Osteocyte (in vitro differentiated cells): ENCODE data around the gene GOPC. TPM values are rescaled to one million over a fixed set of nuclear protein-coding genes. Genes with fewer than 3 reads are reported as not detected.

ENCODE experiments used
- DNase-seq: peaks from one replicate; pipeline ENCODE4 v3.0.0; 2021; ENCODE audit warnings: mixed read lengths; ENCODE audit not compliant: unreplicated experiment; ENCODE audit errors: extremely low spot score
- H3K27ac Mint-ChIP-seq: one replicate; pipeline ENCODE4 v1.8.0; 2021; ENCODE audit warnings: mild to moderate bottlenecking, mixed read lengths; ENCODE audit not compliant: unreplicated experiment
- H3K27me3 Mint-ChIP-seq: one replicate; pipeline ENCODE4 v1.8.0; 2021; ENCODE audit warnings: mixed read lengths; ENCODE audit not compliant: unreplicated experiment
- H3K36me3 Mint-ChIP-seq: one replicate; pipeline ENCODE4 v1.8.0; 2021; ENCODE audit warnings: mixed read lengths; ENCODE audit not compliant: unreplicated experiment
- H3K4me1 Mint-ChIP-seq: one replicate; pipeline ENCODE4 v1.8.0; 2021; ENCODE audit warnings: mixed read lengths; ENCODE audit not compliant: unreplicated experiment
- H3K4me3 Mint-ChIP-seq: one replicate; pipeline ENCODE4 v1.8.0; 2021; ENCODE audit warnings: mild to moderate bottlenecking, moderate library complexity, mixed read lengths; ENCODE audit not compliant: unreplicated experiment
- H3K9me3 Mint-ChIP-seq: one replicate; pipeline ENCODE4 v1.8.0; 2021; ENCODE audit warnings: mixed read lengths; ENCODE audit not compliant: unreplicated experiment
- total RNA-seq: library from RNA; stranded (reverse); gene quantifications from 2 replicates; pipeline ENCODE4 v1.2.1, GENCODE V29; 2021
- TF ChIP-seq, protein P1 (sequence below): fragments of 200-600 bp; sonication (generic); IDR thresholded peaks from 2 replicates; pipeline ENCODE4 v1.5.0; 2021; ENCODE audit warnings: antibody characterized with exemption, mild to moderate bottlenecking, moderate library complexity

The GOPC gene
- total RNA-seq, 1 donor from 2014 or later: 27.6 TPM

DNA sequence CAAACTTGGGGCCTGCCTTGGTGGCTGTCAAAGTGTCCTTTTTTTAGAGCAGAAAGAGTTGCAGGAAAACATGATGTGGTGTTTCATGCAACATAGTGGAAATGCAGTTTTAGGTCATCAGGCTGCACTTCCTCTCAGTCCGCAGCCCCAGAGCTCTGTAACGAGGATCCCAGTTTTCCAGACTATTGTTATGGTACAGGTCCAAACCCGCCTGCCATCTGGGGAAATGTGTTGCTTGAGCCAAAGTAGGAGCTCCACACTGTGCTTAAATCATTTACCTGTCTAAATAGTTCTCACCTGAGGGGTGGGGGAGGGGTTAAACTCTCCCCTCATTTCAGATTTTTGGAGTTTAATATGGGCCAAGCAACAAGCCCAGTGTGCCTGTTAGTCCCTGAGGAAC, 59.8 kb downstream of the GOPC start:
- H3K4me1 Mint-ChIP-seq: no peaks in the 10 kb centered on the region
- no peaks in the 10 kb centered on the region for H3K27me3 Mint-ChIP-seq
- no peak overlapping the region for H3K27ac Mint-ChIP-seq
- TF ChIP-seq, protein P1, sequence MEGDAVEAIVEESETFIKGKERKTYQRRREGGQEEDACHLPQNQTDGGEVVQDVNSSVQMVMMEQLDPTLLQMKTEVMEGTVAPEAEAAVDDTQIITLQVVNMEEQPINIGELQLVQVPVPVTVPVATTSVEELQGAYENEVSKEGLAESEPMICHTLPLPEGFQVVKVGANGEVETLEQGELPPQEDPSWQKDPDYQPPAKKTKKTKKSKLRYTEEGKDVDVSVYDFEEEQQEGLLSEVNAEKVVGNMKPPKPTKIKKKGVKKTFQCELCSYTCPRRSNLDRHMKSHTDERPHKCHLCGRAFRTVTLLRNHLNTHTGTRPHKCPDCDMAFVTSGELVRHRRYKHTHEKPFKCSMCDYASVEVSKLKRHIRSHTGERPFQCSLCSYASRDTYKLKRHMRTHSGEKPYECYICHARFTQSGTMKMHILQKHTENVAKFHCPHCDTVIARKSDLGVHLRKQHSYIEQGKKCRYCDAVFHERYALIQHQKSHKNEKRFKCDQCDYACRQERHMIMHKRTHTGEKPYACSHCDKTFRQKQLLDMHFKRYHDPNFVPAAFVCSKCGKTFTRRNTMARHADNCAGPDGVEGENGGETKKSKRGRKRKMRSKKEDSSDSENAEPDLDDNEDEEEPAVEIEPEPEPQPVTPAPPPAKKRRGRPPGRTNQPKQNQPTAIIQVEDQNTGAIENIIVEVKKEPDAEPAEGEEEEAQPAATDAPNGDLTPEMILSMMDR: no peak
- no peak for DNase-seq
- H3K9me3 Mint-ChIP-seq: no peaks in the 10 kb centered on the region
- H3K36me3 Mint-ChIP-seq: peaks cover 43% of the 10 kb centered on the region
- H3K4me3 Mint-ChIP-seq: no peak overlapping the region

DNA sequence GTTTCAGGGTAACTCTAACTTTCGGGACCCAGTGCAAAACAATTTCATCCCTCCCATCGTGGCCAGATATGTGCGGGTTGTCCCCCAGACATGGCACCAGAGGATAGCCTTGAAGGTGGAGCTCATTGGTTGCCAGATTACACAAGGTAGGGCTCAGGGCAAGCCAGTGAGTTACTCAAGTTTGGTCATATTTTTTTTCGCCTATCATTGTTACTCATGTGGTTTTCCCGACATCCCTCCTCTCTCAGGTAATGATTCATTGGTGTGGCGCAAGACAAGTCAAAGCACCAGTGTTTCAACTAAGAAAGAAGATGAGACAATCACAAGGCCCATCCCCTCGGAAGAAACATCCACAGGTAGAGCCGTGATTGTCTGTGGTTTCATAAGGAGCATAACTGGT, 61.6 kb downstream of the GOPC start:
- Mint-ChIP-seq H3K27ac (no peak overlapping the region), H3K9me3 (no peaks in the 10 kb centered on the region), H3K4me3 (no peak overlapping the region), H3K36me3 (peaks cover 37% of the 10 kb centered on the region), H3K4me1 (peaks cover 5% of the 10 kb centered on the region), H3K27me3 (no peaks in the 10 kb centered on the region)
- TF ChIP-seq, protein P1: no peak
- DNase-seq: no peak

DNA sequence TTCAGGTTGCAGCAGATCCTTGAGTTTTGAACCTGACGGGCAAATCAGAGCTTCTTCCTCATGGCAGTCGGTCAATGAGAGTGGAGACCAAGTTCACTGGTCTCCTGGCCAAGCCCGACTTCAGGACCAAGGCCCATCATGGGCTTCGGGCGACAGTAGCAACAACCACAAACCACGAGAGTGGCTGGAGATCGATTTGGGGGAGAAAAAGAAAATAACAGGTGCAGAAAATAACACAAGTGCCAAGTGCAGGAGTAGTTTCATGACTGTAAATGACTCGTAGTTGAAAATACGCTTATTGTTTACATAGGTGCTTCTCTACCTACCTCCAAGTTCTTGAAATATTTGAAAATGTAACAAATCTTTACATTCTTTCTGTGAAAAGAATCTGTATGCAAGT, 63.7 kb downstream of the GOPC start:
- TF ChIP-seq, protein P1: no peak
- no peaks in the 10 kb centered on the region for H3K27me3 Mint-ChIP-seq
- no peak for DNase-seq
- H3K36me3 Mint-ChIP-seq: peaks cover 33% of the 10 kb centered on the region
- H3K27ac Mint-ChIP-seq: no peak overlapping the region
- H3K4me1 Mint-ChIP-seq: peaks cover 9% of the 10 kb centered on the region
- H3K9me3 Mint-ChIP-seq: no peaks in the 10 kb centered on the region
- H3K4me3 Mint-ChIP-seq: no peak overlapping the region

DNA sequence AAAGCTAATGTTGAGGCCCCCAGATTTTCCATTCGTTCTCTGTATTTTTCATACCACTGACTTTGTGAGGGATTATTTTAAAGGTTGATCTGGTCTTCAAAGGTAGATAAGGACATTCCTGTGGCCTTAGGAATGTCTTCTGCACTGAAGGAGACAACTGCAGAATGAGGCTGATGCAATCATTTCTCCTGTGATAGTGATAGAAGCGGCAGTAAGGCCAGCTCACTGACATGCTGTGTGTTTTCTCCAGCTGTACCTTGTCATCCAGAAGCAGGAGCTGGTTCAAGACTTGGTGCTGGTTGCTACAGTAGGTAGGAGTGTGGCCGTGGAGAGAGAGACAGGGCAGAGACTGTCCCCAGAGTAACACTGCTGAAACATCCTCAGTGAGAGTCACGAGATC, 66.0 kb downstream of the GOPC start:
- no peaks in the 10 kb centered on the region for H3K9me3 Mint-ChIP-seq
- peak overlapping the region; percentile 23 for H3K27ac Mint-ChIP-seq
- no peak for DNase-seq
- H3K4me1 Mint-ChIP-seq: peaks cover 12% of the 10 kb centered on the region
- peaks cover 34% of the 10 kb centered on the region for H3K36me3 Mint-ChIP-seq
- H3K4me3 Mint-ChIP-seq: no peak overlapping the region
- TF ChIP-seq, protein P1: no peak
- H3K27me3 Mint-ChIP-seq: no peaks in the 10 kb centered on the region

DNA sequence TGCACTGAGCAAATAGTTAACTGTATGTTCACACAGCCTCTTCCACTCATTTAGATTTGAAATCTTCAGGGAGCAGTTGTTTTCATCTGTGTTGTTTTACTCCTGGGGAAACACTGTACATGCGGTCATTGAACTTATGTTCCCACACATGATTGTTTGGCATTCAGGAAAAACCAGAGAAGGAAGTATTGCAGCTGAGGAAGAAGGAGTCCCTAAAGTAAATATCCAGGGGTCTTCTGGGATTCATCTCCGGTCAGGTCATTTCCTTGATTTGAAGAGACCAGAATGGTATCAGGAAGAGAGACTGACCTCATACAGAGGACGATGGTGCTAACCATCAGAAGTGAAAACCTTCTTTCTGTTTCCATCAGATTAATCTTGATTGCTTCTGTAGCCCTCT, 67.3 kb downstream of the GOPC start:
- TF ChIP-seq, protein P1: no peak
- DNase-seq: no peak
- Mint-ChIP-seq H3K36me3 (peaks cover 26% of the 10 kb centered on the region), H3K4me1 (peaks cover 23% of the 10 kb centered on the region), H3K4me3 (no peak overlapping the region), H3K27me3 (no peaks in the 10 kb centered on the region), H3K27ac (no peak overlapping the region), H3K9me3 (no peaks in the 10 kb centered on the region)
